ENCODE measurements around the gene PCDH9.

PCDH9 gene

GRCh38 chr13:67155898-67156722, 74.0 kb downstream of the PCDH9 start:
- DNase-seq: no peak

GRCh38 chr13:67152085-67152484, 78.1 kb downstream of the PCDH9 start:
- no peak for DNase-seq

GRCh38 chr13:67151652-67152051, 78.5 kb downstream of the PCDH9 start:
- DNase-seq: no peak

- DNase-seq: no peak
Observed at GRCh38 chr13:67150608-67151007, 79.5 kb downstream of the PCDH9 start.

- DNase-seq: no peak
Observed at GRCh38 chr13:67148161-67148571, 82.0 kb downstream of the PCDH9 start.

- DNase-seq: no peak
Observed at GRCh38 chr13:67147342-67148133, 82.6 kb downstream of the PCDH9 start.

GRCh38 chr13:67146523-67147130, 83.5 kb downstream of the PCDH9 start:
- no peak for DNase-seq

GRCh38 chr13:67145950-67146349, 84.2 kb downstream of the PCDH9 start:
- no peak for DNase-seq

GRCh38 chr13:67143544-67144115, 86.5 kb downstream of the PCDH9 start:
- DNase-seq: no peak

- DNase-seq: no peak
Observed at GRCh38 chr13:67140006-67140405, 90.1 kb downstream of the PCDH9 start.

GRCh38 chr13:67139551-67139950, 90.6 kb downstream of the PCDH9 start:
- DNase-seq: no peak

- no peak for DNase-seq
Observed at GRCh38 chr13:67138970-67139369, 91.2 kb downstream of the PCDH9 start.

- no peak for DNase-seq
Observed at GRCh38 chr13:67137044-67137735, 92.9 kb downstream of the PCDH9 start.

GRCh38 chr13:67136157-67136556, 94.0 kb downstream of the PCDH9 start:
- no peak for DNase-seq

- no peak for DNase-seq
Observed at GRCh38 chr13:67135356-67135755, 94.8 kb downstream of the PCDH9 start.

GRCh38 chr13:67134417-67135129, 95.6 kb downstream of the PCDH9 start:
- DNase-seq: no peak

- DNase-seq: no peak
Observed at GRCh38 chr13:67133476-67133875, 96.7 kb downstream of the PCDH9 start.

- no peak for DNase-seq
Observed at GRCh38 chr13:67131393-67131792, 98.7 kb downstream of the PCDH9 start.

- no peak for DNase-seq
Observed at GRCh38 chr13:67130444-67130843, 99.7 kb downstream of the PCDH9 start.

GRCh38 chr13:67128136-67128535, 102.0 kb downstream of the PCDH9 start:
- no peak for DNase-seq

GRCh38 chr13:67125681-67126080, 104.5 kb downstream of the PCDH9 start:
- no peak for DNase-seq

- peak; percentile 2 for DNase-seq
Observed at GRCh38 chr13:67123165-67123564, 107.0 kb downstream of the PCDH9 start.

Measured in CD4-positive, alpha-beta T cell treated with Interleukin-6 for 4 hours (primary cell).